HG02885 (cell line): ENCODE results near the gene GCN1.
"Not testable (repeated sequence)": the region's sequence is repeated elsewhere in the genome, so short reads cannot be mapped to it uniquely, and the experiment has no call there.

Experiments
- ATAC-seq: cut with Tn5 transposase; IDR thresholded peaks from one replicate; pipeline ENCODE4 v1.9.1; 2021; ENCODE audit warnings: mild to moderate bottlenecking; ENCODE audit not compliant: unreplicated experiment, poor library complexity

Gene GCN1, protein sequence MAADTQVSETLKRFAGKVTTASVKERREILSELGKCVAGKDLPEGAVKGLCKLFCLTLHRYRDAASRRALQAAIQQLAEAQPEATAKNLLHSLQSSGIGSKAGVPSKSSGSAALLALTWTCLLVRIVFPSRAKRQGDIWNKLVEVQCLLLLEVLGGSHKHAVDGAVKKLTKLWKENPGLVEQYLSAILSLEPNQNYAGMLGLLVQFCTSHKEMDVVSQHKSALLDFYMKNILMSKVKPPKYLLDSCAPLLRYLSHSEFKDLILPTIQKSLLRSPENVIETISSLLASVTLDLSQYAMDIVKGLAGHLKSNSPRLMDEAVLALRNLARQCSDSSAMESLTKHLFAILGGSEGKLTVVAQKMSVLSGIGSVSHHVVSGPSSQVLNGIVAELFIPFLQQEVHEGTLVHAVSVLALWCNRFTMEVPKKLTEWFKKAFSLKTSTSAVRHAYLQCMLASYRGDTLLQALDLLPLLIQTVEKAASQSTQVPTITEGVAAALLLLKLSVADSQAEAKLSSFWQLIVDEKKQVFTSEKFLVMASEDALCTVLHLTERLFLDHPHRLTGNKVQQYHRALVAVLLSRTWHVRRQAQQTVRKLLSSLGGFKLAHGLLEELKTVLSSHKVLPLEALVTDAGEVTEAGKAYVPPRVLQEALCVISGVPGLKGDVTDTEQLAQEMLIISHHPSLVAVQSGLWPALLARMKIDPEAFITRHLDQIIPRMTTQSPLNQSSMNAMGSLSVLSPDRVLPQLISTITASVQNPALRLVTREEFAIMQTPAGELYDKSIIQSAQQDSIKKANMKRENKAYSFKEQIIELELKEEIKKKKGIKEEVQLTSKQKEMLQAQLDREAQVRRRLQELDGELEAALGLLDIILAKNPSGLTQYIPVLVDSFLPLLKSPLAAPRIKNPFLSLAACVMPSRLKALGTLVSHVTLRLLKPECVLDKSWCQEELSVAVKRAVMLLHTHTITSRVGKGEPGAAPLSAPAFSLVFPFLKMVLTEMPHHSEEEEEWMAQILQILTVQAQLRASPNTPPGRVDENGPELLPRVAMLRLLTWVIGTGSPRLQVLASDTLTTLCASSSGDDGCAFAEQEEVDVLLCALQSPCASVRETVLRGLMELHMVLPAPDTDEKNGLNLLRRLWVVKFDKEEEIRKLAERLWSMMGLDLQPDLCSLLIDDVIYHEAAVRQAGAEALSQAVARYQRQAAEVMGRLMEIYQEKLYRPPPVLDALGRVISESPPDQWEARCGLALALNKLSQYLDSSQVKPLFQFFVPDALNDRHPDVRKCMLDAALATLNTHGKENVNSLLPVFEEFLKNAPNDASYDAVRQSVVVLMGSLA (N-terminal part only)

DNA sequence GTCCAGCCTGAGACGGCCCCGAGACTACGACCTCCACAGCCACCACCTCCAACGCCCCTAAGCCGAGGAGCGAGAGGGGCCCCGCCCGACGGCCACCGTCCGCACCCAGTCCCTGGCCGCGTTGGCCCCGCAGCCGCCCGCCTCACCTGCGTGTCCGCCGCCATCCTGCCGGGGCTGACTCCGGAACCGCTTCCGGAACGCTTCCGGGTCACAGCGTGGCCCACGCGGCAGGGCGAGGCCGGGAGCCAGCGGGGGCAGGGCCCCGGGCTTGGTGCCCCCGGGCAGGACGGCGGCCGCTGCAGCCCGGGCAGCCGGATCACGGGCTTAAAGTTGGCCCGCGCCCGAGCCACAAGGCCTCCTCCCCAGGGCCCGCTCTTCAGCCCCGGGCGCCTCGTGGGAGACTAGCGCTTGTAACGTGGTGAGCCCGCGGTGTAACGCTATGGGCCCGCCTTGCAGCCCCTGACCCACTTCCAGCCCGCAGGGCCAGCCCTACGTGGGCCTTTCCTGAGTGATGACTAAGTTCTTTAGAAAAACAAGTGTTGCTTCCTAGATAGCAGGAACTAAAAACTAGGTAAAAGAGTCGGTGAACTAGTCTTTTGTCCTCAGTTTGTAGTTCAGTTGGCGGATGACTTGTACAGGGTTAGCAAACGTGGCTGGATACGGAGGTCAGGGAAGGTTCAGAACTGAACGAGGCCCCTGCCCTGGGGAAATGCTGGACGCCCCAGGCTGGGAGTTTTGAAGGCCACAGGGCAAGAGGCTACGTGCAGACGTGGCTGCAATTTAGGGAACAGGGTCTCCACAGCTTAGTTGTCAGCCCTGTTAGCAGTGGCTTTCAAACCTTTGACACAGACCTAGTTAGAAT is at the start of gene GCN1:
GCN1 (minus strand) TSS at position 182 of the 862 bp plus-strand sequence; CDS start at position 164, 18 bp downstream.
- ATAC-seq, result peak; percentile 74

DNA sequence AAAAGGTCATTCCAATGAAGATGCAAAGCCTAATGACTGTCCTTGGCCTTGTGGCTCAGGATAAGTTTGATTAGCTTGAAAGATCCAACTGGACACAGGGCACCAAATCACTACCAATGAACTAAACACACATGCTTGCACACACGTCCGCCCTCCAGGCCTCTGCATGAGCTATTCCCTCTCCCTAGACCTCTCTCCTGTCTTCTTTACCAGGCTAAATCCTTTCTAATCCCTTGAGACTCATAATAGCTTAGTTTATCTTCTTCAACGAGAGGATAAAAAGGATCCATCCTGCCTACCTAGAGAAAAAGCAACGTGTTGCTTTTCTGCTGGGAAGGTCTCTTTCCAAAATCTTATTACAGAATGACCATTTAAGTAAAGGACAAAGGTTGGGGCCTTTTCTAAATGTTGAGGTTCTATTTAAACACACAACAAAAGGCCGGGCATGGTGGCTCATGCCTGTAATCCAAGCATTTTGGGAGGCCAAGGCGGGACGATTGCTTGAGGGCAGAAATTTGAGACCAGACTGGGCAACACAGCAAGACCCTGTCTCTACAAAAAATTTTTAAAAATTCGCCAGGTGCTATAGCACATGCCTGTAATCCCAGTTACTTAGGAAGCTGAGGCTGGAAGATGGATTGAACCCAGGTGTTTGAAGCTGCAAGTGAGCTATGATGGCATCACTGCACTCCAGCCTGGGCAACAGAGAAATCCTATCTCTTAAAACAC is 48.6 kb upstream of the GCN1 start:
- ATAC-seq, result no peak

DNA sequence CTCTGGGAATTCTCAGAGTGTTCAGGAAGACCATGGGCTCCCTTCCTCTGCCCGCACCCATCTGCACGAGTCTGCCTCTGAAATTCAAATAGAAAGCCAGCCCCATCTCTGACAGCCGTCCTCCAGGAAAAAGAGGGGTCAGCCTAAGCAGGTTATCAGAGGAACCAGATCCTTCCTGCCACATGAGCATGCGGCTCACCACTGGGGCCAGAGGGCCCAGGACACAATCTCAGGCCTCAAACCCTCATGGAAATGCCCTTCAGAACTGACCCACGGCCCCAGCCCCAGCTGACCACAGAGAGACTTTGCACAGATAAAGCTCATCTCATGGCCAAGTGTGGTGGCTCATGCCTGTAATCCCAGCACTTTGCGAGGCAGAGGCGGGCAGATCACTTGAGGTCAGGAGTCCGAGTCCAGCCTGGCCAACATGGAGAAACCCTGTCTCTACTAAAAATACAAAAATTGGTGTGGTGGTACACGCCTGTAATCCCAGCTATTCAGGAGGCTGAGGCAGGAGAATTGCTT is 47.8 kb upstream of the GCN1 start:
- ATAC-seq, result no peak

DNA sequence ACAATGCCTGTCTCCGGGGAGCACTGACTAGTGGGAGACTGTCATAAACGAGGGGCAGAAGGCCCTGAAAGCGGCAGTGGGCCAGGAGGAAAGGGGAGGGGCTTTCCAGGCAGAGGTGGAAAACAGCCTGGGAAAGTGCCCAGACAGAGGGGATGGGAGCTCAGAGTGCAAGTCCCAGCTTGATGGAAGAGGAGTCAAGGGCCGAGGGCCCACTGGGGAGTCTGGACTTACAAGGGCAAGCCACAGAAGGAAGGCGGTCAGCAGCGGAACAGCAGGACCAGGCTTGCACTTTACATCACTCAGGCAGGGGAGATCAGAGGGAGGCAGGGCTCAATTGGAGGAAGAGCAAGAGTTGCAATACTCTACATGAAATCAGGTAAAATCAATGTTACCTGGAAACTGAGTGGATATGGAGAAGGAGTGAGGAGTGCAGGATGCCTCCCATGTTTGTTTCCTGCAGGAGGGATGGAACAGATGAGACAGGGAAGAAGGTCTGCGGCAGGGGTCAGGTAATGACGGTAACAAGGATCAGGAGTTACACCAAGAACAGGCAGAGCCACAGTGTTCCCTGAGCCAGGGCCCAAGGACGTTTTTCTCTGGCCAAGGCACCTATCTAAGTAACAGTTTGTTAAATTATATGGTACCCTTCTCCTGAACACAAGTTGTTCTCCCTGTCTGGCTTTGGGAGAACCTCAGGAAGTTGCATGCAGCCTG is 47.2 kb upstream of the GCN1 start:
- no peak for ATAC-seq

DNA sequence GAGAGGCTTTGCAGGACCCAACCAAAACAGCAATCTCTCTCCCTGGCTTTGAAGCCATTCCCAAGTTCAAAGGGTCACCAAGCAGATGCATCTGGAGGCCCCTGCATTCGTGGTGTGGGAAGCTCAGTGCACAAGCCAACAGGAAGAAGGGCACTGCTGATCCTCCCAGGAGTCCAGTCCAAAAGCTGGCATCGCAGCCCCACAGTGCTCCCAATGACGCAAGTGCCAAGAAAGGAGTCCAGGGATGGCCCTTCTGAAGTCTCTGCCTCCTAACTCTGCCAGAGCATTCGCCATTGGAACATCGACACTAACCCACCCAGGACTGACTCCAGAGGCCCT is 45.9 kb upstream of the GCN1 start:
- ATAC-seq, result no peak

DNA sequence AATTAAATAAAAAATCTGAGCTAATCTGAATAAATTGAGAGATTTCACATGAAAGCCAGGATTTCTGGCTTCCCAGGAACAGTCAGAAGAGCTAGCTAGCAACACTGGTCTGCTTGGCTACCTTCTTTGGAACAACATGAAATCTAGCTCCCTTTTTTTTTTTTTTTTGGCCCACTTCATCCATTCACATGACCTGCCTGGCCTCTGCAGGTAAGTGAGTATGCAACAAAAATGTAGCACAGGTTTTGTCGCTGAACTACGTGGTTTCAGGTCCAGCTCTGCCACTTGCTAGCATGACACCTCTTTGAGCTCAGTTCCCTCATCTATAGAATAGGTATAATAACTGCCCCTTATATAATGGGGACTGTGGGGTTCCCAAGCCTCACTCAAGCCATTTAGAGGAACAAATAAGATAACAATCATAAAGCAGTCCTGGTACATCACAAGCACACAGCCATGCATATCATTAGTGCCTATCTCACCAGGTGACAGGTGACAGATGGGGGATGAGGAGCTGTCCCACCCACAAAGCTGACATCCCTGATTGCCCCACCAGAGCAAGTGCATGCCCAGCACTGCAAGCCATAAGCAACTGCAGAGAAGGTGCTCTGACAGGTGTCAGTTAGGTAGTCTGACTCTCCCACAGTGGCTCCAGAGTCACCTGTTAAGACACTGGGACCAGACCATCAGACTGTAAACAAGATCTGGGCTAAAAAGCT is 45.4 kb upstream of the GCN1 start:
- no peak for ATAC-seq

DNA sequence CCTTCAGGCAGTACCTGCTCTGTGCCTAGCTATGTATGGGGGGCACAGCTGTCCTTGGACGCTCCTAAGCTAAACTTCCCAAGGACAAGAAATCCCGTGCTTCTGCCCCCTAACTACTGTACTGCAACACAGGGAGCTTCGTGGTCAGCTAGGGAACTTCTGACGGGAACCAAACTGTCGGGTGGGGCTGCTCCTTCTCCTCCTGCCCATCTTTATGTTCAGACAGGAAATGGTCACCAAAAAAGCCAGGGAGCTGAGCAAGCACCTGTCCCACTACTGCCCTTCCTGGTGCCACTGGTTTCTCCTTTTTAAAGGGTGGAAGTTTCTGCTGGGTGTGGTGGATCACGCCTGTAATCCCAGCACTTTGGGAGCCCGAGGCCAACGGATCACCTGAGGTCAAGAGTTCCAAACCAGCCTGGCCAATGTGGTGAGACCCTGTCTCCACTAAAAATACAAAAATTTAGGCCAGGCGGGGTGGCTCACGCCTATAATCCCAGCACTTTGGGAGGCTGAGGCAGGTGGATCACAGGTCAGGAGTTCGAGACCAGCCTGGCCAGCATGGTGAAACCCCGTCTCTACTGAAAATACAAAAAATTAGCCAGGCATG is 44.4 kb upstream of the GCN1 start:
- ATAC-seq, result no peak

DNA sequence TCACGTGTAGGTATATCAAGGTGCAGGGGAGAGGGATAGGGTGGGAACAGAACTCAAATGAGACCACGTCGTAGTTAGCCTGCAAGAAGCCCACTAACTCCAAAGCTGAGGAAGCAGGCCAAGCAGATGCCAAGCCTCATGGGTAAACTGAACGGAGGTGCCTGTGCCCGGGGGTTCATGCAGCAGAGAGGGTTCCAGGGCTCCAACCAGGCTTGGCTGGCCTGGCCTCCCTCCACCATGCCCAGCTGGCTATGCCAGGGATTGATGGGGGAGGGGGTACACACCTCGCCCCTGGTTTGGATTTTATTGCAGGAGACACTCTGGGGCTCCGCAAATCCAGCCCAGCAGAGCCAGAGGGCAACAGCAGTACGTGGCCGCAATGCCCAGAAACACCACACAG is 43.7 kb upstream of the GCN1 start:
- ATAC-seq, result no peak

DNA sequence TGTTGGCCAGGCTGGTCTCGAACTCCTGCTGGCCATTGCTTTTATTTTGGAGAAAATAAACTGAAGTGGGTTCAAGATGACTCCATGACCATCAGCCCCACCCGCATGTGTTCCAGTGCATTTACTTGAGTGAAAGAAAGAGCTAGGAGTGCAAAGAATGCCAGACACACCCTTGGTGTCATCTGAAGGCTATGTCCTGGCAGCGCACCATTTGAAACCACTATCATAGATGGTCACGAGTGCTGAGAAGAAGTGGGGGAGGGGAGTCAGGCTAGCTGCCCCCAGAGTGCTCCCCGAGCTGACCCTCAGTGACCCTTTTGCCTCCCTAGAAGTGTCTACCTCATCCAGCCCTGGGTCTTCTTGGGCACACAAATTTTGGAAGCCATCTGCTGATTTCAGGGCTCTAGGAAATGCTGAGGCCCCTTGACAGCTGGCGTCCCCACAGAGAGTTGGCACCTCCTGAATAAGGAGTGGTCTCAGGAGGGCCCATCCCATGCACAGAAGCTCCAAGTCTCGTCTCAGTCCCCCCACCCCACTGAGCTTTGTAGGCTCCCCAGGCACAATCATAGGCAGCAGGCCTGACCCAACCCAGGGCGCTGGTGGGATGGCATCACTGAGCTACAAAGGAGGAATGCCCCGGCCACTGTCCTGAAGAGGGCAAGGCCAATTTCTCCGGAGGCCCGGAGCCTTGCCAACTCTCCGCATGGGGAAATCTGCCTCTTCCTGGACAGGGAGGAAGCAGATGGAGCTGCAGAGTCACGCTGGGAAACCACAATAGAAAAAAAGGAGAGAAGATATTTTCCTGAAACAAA is 43.1 kb upstream of the GCN1 start:
- no peak for ATAC-seq

DNA sequence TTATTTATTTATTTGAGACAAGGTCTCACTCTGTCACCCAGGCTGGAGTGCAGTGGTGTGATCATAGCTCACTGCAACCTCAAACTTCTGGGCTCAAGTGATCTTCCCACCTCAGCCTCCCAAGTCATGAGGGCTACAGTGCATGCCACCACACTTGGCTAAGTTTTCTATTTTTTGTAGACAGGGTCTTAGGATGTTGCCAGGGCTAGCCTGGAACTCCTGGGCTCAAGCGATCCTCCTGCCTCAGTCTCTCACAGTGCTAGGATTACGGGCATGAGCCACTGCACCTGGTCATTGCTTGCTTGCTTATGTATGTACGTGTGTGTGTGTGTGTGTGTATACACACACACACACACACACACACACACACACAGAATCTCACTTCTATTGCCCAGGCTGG is 42.3 kb upstream of the GCN1 start:
- not testable (repeated sequence) for ATAC-seq

DNA sequence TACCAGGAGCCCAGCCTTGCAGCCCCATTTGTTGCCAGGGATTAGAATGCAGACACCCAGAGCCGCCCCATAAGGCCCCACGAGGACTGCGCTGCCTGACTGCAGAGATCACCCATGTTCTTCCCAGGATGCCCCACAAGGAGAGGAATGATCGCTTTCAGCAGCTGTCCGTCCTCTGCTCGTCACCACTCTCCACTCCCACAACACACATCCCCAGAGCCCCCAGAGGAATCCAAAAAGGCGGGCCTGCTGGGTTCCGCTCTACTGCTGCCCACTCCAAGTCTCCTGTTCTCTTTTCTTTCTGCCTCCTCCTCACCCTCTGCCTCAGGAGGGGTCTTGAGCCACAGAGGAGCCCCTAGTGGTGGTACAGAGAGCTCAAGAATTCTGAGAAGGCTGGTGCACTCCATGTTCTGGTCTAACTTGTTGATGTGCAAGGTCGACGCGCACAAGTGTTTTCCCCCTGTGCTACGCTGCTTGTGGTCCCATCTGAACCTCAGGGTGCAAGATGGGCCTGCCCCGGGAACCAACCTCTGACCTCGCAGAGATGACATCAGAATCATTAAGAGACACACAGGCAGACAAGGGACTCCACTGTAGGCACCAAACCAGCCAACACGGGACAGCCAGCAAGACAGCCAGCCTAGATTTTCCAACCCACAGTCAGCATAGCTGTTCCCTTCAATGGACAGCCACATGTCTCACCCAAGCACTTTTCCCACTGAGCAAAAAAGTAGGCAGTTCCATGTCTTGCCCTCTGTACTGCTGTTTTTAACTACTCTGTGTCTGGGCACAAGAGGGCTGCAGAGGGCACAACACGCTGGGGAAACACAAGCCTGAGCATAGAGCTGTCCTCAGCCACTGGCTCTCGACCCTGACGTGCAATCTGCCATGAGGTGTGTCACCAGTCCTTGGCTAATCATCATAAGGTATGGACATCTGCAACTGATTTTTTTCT is 41.1 kb upstream of the GCN1 start:
- ATAC-seq, result no peak

DNA sequence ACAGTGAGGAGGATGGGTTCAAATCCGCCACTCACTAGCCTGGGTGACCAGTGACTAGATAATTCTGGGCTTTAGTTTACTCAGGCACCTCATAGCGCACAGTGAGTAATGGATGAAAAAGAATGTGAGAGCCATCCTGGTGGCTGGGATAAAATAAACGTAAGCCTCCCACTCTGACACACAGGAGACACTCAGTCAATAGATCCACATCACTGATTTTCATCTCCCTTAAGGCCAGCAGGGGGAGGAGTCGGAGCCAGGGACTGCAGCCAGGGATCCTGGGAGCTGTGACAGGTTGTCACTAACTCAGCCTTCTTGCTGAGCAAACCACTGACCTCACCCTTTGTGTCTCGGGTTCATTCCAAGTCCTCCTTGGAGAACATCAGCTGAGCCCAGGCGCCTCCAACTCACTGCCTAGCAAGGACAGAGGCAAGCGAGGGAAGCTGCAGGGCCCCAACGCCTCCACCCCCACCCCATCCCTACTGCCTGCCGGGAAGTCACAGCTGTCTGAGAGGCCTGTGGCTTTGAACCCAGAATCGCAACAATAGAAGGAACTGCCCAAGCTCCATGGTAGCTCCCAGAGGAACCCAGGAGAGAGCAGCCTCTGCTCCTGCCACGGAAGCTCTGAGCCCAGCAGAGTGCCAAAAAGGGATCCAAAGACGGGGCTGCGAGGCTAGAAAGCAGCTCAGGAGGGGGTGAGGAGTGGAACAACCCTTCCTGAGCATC is 40.3 kb upstream of the GCN1 start:
- no peak for ATAC-seq

DNA sequence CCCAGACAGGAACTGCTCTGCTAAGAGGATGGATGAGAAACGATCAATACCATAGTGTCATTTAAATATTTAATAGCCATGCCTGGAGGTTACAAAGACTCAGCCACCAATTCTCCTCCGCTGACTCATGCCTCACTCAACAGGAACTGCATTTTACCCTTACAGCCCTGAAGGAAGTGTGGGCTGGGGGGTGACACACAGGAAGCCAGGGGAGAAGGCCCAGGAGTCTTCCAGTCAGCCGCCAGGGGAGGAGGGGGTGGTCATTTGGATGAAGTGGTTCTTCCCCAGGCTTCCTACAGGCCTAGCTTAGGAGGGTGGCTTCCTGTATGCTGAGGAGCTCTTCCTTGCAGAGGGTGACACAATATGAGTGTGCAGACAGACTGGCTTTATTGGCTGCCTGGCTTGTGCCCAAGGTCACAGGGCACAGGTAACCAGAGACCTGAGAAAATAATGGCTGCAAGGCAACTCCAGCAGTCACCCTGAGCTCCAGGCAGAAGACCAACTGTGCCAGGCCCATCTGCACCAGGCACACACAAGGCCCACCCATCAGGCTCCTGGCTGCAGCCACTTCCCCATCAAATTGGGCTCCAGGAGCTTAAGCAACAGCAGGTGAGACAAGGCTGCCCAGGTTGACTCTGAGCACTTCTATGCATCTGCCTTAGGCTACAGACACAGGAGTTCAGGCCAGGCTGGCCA is 36.9 kb upstream of the GCN1 start:
- ATAC-seq, result no peak

DNA sequence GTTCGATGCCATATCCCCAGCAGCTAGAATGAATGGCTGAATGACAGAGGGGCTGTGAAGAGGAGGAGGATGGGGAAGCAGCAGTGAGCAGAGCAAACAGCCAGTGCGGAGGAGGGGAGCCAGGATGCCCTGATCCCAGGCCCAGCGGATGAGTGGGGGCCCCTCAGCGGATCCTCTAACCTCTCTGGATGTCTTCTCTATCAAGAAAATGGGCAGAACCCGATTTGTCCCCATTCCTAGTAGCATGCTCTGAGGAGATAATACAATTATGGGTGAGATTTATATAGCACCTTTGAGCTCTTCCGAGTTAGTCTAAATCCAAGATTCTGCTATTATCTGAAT is 36.4 kb upstream of the GCN1 start:
- no peak for ATAC-seq
